ENCODE measurements around the gene TEDC2.

DNA sequence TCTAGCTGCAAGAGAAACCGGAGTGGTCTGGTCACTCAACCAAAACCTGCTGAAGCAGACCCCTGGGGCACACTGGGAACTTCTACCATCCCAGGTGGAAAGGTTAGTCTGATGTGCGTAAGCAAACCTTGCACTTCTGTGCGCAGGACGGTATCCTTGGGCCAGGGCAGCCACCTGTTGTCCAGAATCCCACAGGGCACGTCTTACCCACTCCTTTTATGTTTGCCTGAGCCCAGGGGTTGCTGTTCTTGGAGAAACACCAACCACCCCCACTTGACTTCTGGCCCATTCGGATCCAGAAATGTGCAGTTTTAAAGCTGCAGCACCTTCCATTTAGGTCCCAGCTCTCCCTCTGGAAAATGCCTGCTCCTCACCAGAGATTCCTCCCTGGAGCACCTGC lies 33.7 kb downstream of the TEDC2 start:
- TF ChIP-seq, protein P1, sequence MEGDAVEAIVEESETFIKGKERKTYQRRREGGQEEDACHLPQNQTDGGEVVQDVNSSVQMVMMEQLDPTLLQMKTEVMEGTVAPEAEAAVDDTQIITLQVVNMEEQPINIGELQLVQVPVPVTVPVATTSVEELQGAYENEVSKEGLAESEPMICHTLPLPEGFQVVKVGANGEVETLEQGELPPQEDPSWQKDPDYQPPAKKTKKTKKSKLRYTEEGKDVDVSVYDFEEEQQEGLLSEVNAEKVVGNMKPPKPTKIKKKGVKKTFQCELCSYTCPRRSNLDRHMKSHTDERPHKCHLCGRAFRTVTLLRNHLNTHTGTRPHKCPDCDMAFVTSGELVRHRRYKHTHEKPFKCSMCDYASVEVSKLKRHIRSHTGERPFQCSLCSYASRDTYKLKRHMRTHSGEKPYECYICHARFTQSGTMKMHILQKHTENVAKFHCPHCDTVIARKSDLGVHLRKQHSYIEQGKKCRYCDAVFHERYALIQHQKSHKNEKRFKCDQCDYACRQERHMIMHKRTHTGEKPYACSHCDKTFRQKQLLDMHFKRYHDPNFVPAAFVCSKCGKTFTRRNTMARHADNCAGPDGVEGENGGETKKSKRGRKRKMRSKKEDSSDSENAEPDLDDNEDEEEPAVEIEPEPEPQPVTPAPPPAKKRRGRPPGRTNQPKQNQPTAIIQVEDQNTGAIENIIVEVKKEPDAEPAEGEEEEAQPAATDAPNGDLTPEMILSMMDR (IDR thresholded peaks at IDR 0.05), result no peak
- no peak for TF ChIP-seq POLR2A (IDR thresholded peaks at IDR 0.05)
